Neuronal stem cell (in vitro differentiated cells): ENCODE results near the gene GRIN2D.

Experiments used
- DNase-seq: peaks from one replicate; pipeline ENCODE4 v3.0.0-alpha.2; 2013; ENCODE audit warnings: low spot score
- H2AFZ ChIP-seq: one replicate; pipeline ENCODE4 v1.6.1; 2013; ENCODE audit warnings: mild to moderate bottlenecking, low read length, inconsistent platforms
- H2AK5ac ChIP-seq: 2 replicates; pipeline ENCODE4 v1.6.1; 2013; ENCODE audit warnings: low read depth, mild to moderate bottlenecking, inconsistent platforms, low read length, moderate library complexity, mixed read lengths
- H2BK120ac ChIP-seq: 2 replicates; pipeline ENCODE4 v1.6.1; 2013; ENCODE audit warnings: low read depth, mild to moderate bottlenecking, inconsistent platforms, low read length, moderate library complexity, mixed read lengths
- H2BK12ac ChIP-seq: one replicate; pipeline ENCODE4 v1.6.1; 2013; ENCODE audit warnings: low read length, inconsistent platforms
- H2BK15ac ChIP-seq: 2 replicates; pipeline ENCODE4 v1.6.1; 2013; ENCODE audit warnings: mild to moderate bottlenecking, low read length, inconsistent platforms, mixed read lengths
- H2BK5ac ChIP-seq: one replicate; pipeline ENCODE4 v1.6.1; 2013; ENCODE audit warnings: inconsistent platforms, mild to moderate bottlenecking, low read length, moderate library complexity
- H3K14ac ChIP-seq: one replicate; pipeline ENCODE4 v1.6.1; 2013; ENCODE audit warnings: low read length, inconsistent platforms
- H3K18ac ChIP-seq: 2 replicates; pipeline ENCODE4 v1.6.1; 2013; ENCODE audit warnings: low read length, inconsistent platforms
- H3K23ac ChIP-seq: 2 replicates; pipeline ENCODE4 v1.6.1; 2013; ENCODE audit warnings: low read depth, mild to moderate bottlenecking, mixed read lengths, low read length, inconsistent platforms; ENCODE audit not compliant: poor library complexity
- H3K27ac ChIP-seq: replicated peaks from 3 replicates; pipeline ENCODE4 v1.5.1; 2013; ENCODE audit warnings: low read length, inconsistent platforms
- H3K27me3 ChIP-seq, 3 experiments: 2 replicates each; pipeline ENCODE4 v1.6.1; 2013; ENCODE audit warnings: low read length in 3 of 3, mild to moderate bottlenecking in 2 of 3, inconsistent platforms in 1 of 3, low read depth in 1 of 3, mixed read lengths in 1 of 3, moderate library complexity in 1 of 3; ENCODE audit not compliant: control insufficient read depth in 3 of 3, insufficient read depth in 3 of 3
- H3K36me3 ChIP-seq, 2 donors: replicated peaks in 1 of 2; 2 replicates each; pipeline ENCODE4 v1.6.1; 2013; ENCODE audit warnings: low read length in 2 of 2; ENCODE audit not compliant: control insufficient read depth in 2 of 2, insufficient read depth in 2 of 2
- H3K4ac ChIP-seq: 2 replicates; pipeline ENCODE4 v1.6.1; 2013; ENCODE audit warnings: inconsistent platforms, mild to moderate bottlenecking, low read length, moderate library complexity
- H3K4me1 ChIP-seq, 2 donors: 1 replicate in 1 of 2; 2 replicates in 1 of 2; pipeline ENCODE4 v1.6.1; 2013; ENCODE audit warnings: low read length in 2 of 2, low read depth in 1 of 2; ENCODE audit not compliant: control insufficient read depth in 2 of 2, insufficient read depth in 1 of 2
- H3K4me2 ChIP-seq: one replicate; pipeline ENCODE4 v1.6.1; 2013; ENCODE audit warnings: mild to moderate bottlenecking, low read length, inconsistent platforms; ENCODE audit not compliant: insufficient read depth, poor library complexity, severe bottlenecking
- H3K4me3 ChIP-seq, 2 donors: 2 replicates each; pipeline ENCODE4 v1.5.1; 2013; ENCODE audit warnings: low read length in 2 of 2, mild to moderate bottlenecking in 2 of 2, inconsistent platforms in 1 of 2, moderate library complexity in 1 of 2
- H3K79me1 ChIP-seq: one replicate; pipeline ENCODE4 v1.6.1; 2013; ENCODE audit warnings: low read depth, mild to moderate bottlenecking, inconsistent platforms, low read length, moderate library complexity
- H3K9ac ChIP-seq: one replicate; pipeline ENCODE4 v1.6.1; 2013; ENCODE audit warnings: mild to moderate bottlenecking, low read depth, low read length, inconsistent platforms; ENCODE audit not compliant: poor library complexity
- H3K9me3 ChIP-seq, 2 donors: replicated peaks in 1 of 2; 2 replicates each; pipeline versions ENCODE3 to v1.6.1; 2013; ENCODE audit warnings: low read length in 2 of 2, mild to moderate bottlenecking in 2 of 2, inconsistent platforms in 1 of 2, low read depth in 1 of 2, mixed read lengths in 1 of 2, moderate library complexity in 1 of 2; ENCODE audit not compliant: control insufficient read depth in 2 of 2, insufficient read depth in 1 of 2
- H4K8ac ChIP-seq: one replicate; pipeline ENCODE4 v1.6.1; 2013; ENCODE audit warnings: low read depth, mild to moderate bottlenecking, inconsistent platforms, low read length, moderate library complexity
- H4K91ac ChIP-seq: one replicate; pipeline ENCODE4 v1.6.1; 2013; ENCODE audit warnings: low read length, low read depth, mild to moderate bottlenecking, inconsistent platforms; ENCODE audit not compliant: poor library complexity
- WGBS, 2 donors: extraction: QIAGEN DNeasy Blood & Tissue Kit; methylation state at CpG; one replicate each; pipeline ENCODE4 v1.1.7; 2013; ENCODE audit warnings: missing lambda C conversion rate in 2 of 2, mixed read lengths in 1 of 2; ENCODE audit not compliant: insufficient read length in 2 of 2, insufficient replicate concordance in 1 of 2; ENCODE audit errors: extremely low coverage in 2 of 2; 5-methylcytosine and 5-hydroxymethylcytosine counted together

GRIN2D gene

GRCh38 chr19:48424694-48425219 is 31.3 kb downstream of the GRIN2D start:
- Histone ChIP-seq H3K79me1 (no peaks in the 10 kb centered on the region), H2AFZ (peak overlapping the region; percentile 96), H3K14ac (no peak overlapping the region), H2BK12ac (no peak overlapping the region), H2BK15ac (no peak overlapping the region), H4K8ac (no peak overlapping the region), H3K27me3 (no peaks in the 10 kb centered on the region), H3K27ac (peak overlapping the region; percentile 58), H3K36me3 (no peaks in the 10 kb centered on the region), H3K9ac (no peak overlapping the region), H3K4ac (no peak overlapping the region), H3K23ac (no peak overlapping the region), H3K4me3 (no peak overlapping the region), H3K9me3 (no peaks in the 10 kb centered on the region), H2BK120ac (no peak overlapping the region), H2BK5ac (no peak overlapping the region), H3K18ac (peak overlapping the region; percentile 68), H3K4me1 (peaks cover 4 to 6% of the 10 kb centered on the region in 2 donors), H2AK5ac (no peak overlapping the region), H3K4me2 (no peak overlapping the region), H4K91ac (no peak overlapping the region)
- WGBS, 2 donors: no CpG with 5 or more reads among the region's 8 CpGs
- no peak for DNase-seq

GRCh38 chr19:48428670-48429069 is 35.2 kb downstream of the GRIN2D start:
- peaks cover 4 to 6% of the 10 kb centered on the region in 2 donors for H3K4me1 ChIP-seq
- H3K27me3 ChIP-seq: no peaks in the 10 kb centered on the region
- H2BK120ac ChIP-seq: no peak overlapping the region
- H3K23ac ChIP-seq: no peak overlapping the region
- no peak overlapping the region for H3K27ac ChIP-seq
- no peak overlapping the region for H3K18ac ChIP-seq
- no peak overlapping the region for H3K4ac ChIP-seq
- no peak overlapping the region for H2BK5ac ChIP-seq
- no peak overlapping the region for H2AFZ ChIP-seq
- H3K9ac ChIP-seq: no peak overlapping the region
- WGBS, 2 donors: no CpG with 5 or more reads among the region's 1 CpG
- no peaks in the 10 kb centered on the region for H3K36me3 ChIP-seq
- no peak overlapping the region for H3K14ac ChIP-seq
- H3K79me1 ChIP-seq: no peaks in the 10 kb centered on the region
- DNase-seq: no peak
- H3K4me3 ChIP-seq: no peak overlapping the region
- no peak overlapping the region for H3K4me2 ChIP-seq
- H3K9me3 ChIP-seq: no peaks in the 10 kb centered on the region
- no peak overlapping the region for H2AK5ac ChIP-seq
- no peak overlapping the region for H4K8ac ChIP-seq
- H2BK12ac ChIP-seq: no peak overlapping the region
- no peak overlapping the region for H4K91ac ChIP-seq
- H2BK15ac ChIP-seq: no peak overlapping the region

- Histone ChIP-seq H2AFZ (no peak overlapping the region), H3K4ac (no peak overlapping the region), H3K4me2 (no peak overlapping the region), H2BK12ac (no peak overlapping the region), H4K91ac (no peak overlapping the region), H3K36me3 (no peaks in the 10 kb centered on the region), H3K14ac (no peak overlapping the region), H2BK120ac (no peak overlapping the region), H3K23ac (no peak overlapping the region), H2BK15ac (no peak overlapping the region), H3K79me1 (no peaks in the 10 kb centered on the region), H3K18ac (no peak overlapping the region), H2BK5ac (no peak overlapping the region), H3K4me3 (no peak overlapping the region), H2AK5ac (no peak overlapping the region), H3K9me3 (no peaks in the 10 kb centered on the region), H3K9ac (no peak overlapping the region), H3K27me3 (no peaks in the 10 kb centered on the region), H3K4me1 (no peaks in the 10 kb centered on the region), H4K8ac (no peak overlapping the region), H3K27ac (no peak overlapping the region)
- no peak for DNase-seq
- no CpG with 5 or more reads among the region's 8 CpGs for WGBS, 2 donors
Measured at GRCh38 chr19:48433337-48433736, 39.9 kb downstream of the GRIN2D start.

- no peaks in the 10 kb centered on the region for H3K4me1 ChIP-seq
- no peaks in the 10 kb centered on the region for H3K27me3 ChIP-seq
- no peak overlapping the region for H3K27ac ChIP-seq
- H3K14ac ChIP-seq: no peak overlapping the region
- H3K79me1 ChIP-seq: peaks cover 3% of the 10 kb centered on the region
- H3K4me2 ChIP-seq: no peak overlapping the region
- H2BK12ac ChIP-seq: peak overlapping the region; percentile 30
- no CpG with 5 or more reads among the region's 5 CpGs for WGBS, 2 donors
- no peak overlapping the region for H2BK5ac ChIP-seq
- no peak overlapping the region for H2BK15ac ChIP-seq
- H2BK120ac ChIP-seq: no peak overlapping the region
- no peak overlapping the region for H3K9ac ChIP-seq
- peak overlapping the region; percentile 4 for H3K18ac ChIP-seq
- H2AFZ ChIP-seq: no peak overlapping the region
- peak overlapping the region; percentile 92 for H4K8ac ChIP-seq
- no peak overlapping the region for H3K4ac ChIP-seq
- H3K23ac ChIP-seq: no peak overlapping the region
- no peak overlapping the region for H3K4me3 ChIP-seq
- no peak overlapping the region for H4K91ac ChIP-seq
- H3K36me3 ChIP-seq: peaks cover 0 to 1% of the 10 kb centered on the region in 2 donors
- DNase-seq: no peak
- H2AK5ac ChIP-seq: peak overlapping the region; percentile 74
- H3K9me3 ChIP-seq: no peaks in the 10 kb centered on the region
Measured at GRCh38 chr19:48436586-48436985, 43.1 kb downstream of the GRIN2D start.
